SK-N-MC (cell line): ENCODE measurements around the gene MYO5B.

ENCODE experiments used
- EZH2 ChIP-seq: fragments of 200-600 bp; sonication (generic); IDR thresholded peaks from one replicate; pipeline ENCODE4 v1.6.1; 2017; ENCODE audit warnings: antibody characterized with exemption
- FOXP2 ChIP-seq: optimal IDR thresholded peaks from 2 replicates; pipeline ENCODE3; 2011; ENCODE audit warnings: mild to moderate bottlenecking, moderate library complexity; ENCODE audit not compliant: insufficient read depth; ENCODE audit errors: extremely low read length, control extremely low read depth
- POLR2AphosphoS5 ChIP-seq: IDR thresholded peaks from 2 replicates; pipeline ENCODE4 v1.6.1; 2012; ENCODE audit warnings: mild to moderate bottlenecking, low read depth, low read length, borderline replicate concordance

DNA sequence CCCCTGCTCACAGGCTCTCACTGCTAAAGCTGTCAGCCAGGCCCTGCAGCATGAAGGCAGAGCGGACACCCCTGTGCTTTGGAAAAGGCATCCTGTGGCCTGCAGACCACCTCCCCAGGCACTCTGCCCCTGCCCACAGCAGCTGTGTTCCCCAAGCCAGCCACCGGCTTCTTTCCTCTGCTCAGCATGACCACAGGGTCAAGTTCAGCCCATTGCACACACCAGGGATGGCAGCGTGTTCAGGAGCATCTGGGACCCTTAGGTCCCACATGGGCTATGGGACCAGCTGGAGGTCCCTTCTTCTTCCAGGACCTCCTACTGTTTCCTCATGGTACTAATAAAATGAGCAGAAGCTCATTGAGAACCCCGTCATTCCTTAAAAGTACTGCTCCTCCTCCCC is 263.2 kb downstream of the MYO5B start:
- TF ChIP-seq POLR2AphosphoS5: no peak
- TF ChIP-seq EZH2: no peak
- no peak for TF ChIP-seq FOXP2
